ENCODE data around the gene LOXL1.
A peak's percentile ranks its signal among the peaks of the same experiment; 100 is the strongest.

- no peak for TF ChIP-seq EZH2 (IDR thresholded peaks at IDR 0.05; ENCODE audit: borderline replicate concordance, low read depth, low read length, severe bottlenecking)
- peak; percentile 93 for TF ChIP-seq CTCF (IDR thresholded peaks at IDR 0.05; ENCODE audit: borderline replicate concordance, extremely low read depth, low read length, poor library complexity, severe bottlenecking)
These were observed 65.7 kb downstream of the LOXL1 start, which contains the start of gene STOML1 for GRCh38 chr15:73991726-73992593.
